ENCODE measurements around the gene PPM1E. TPM values are rescaled to one million over a fixed set of nuclear protein-coding genes. Genes with fewer than 3 reads are reported as not detected.

PPM1E gene
- polyA plus RNA-seq, 1 donor (not counting 4 experiments of a cell fraction or from before 2014, with no cell fraction given): not detected

GRCh38 chr17:58755269-58755576 is 431 bp upstream of the PPM1E start:
- Histone ChIP-seq H3K27ac (ENCODE audit: control insufficient read depth, insufficient read depth, low read length) (no peak overlapping the region), H3K9me1 (ENCODE audit: control insufficient read depth, extremely low read depth, insufficient read depth, low read length) (no peaks in the 10 kb centered on the region), H3K9me3 (ENCODE audit: control insufficient read depth, low read depth, low read length) (no peaks in the 10 kb centered on the region), H3K9ac (ENCODE audit: control insufficient read depth, extremely low read depth, insufficient read depth, low read length) (no peak overlapping the region), H3K79me2 (ENCODE audit: control insufficient read depth, insufficient read depth, low read length) (no peaks in the 10 kb centered on the region), H3K36me3 (ENCODE audit: control insufficient read depth in 2 of 2, extremely low read depth in 1 of 2, insufficient read depth in 2 of 2, low read length in 2 of 2) (no peaks in the 10 kb centered on the region), H2AFZ (ENCODE audit: control insufficient read depth, low read length) (no peak overlapping the region), H3K4me3 (ENCODE audit: control insufficient read depth in 2 of 3, extremely low read depth in 1 of 3, insufficient read depth in 2 of 3, low read depth in 1 of 3, low read length in 3 of 3) (peak overlapping the region in 2 of 3 experiments; percentile 36 to 67), H3K27me3 (ENCODE audit: control insufficient read depth, extremely low read depth, insufficient read depth, low read length) (peaks cover 38% of the 10 kb centered on the region), H3K4me2 (ENCODE audit: control insufficient read depth, extremely low read depth, insufficient read depth, low read depth, low read length) (peak overlapping the region; percentile 51), H3K4me1 (ENCODE audit: control insufficient read depth, extremely low read depth, insufficient read depth, low read length) (peaks cover 11% of the 10 kb centered on the region), H4K20me1 (ENCODE audit: control insufficient read depth, extremely low read depth, insufficient read depth, low read length) (no peaks in the 10 kb centered on the region)
- DNase-seq (ENCODE audit: low read depth, low spot score) (no peak), FAIRE-seq (no peak)
- dilution Hi-C loops (cut with MboI; ENCODE audit: extremely low pct_ligation_motif_present, low sequenced_read_pairs): no loop called here
- TF ChIP-seq EZH2 (IDR thresholded peaks at IDR 0.05; ENCODE audit: low read length) (no peak), CTCF (optimal IDR thresholded peaks at IDR 0.05 in 1 of 3, IDR thresholded peaks at IDR 0.05 in 1 of 3, conservative IDR thresholded peaks at IDR 0.05 in 1 of 3; ENCODE audit: extremely low read depth in 1 of 3, insufficient read depth in 2 of 3, low read length in 3 of 3) (no peak)

GRCh38 chr17:58756246-58757161 is 850 bp downstream of the PPM1E start:
- TF ChIP-seq CTCF (optimal IDR thresholded peaks at IDR 0.05 in 1 of 3, IDR thresholded peaks at IDR 0.05 in 1 of 3, conservative IDR thresholded peaks at IDR 0.05 in 1 of 3; ENCODE audit: extremely low read depth in 1 of 3, insufficient read depth in 2 of 3, low read length in 3 of 3): no peak
- peak; percentile 95 for TF ChIP-seq EZH2 (IDR thresholded peaks at IDR 0.05; ENCODE audit: low read length)
- no peaks in the 10 kb centered on the region for H3K79me2 ChIP-seq (ENCODE audit: control insufficient read depth, insufficient read depth, low read length)
- dilution Hi-C loops (cut with MboI; ENCODE audit: extremely low pct_ligation_motif_present, low sequenced_read_pairs): no loop called here
- H3K4me1 ChIP-seq (ENCODE audit: control insufficient read depth, extremely low read depth, insufficient read depth, low read length): peaks cover 11% of the 10 kb centered on the region
- H3K36me3 ChIP-seq (ENCODE audit: control insufficient read depth in 2 of 2, extremely low read depth in 1 of 2, insufficient read depth in 2 of 2, low read length in 2 of 2): no peaks in the 10 kb centered on the region
- FAIRE-seq (no peak), DNase-seq (ENCODE audit: low read depth, low spot score) (no peak)
- peak overlapping the region; percentile 36 to 67 (median 61) for H3K4me3 ChIP-seq (ENCODE audit: control insufficient read depth in 2 of 3, extremely low read depth in 1 of 3, insufficient read depth in 2 of 3, low read depth in 1 of 3, low read length in 3 of 3)
- H3K9me1 ChIP-seq (ENCODE audit: control insufficient read depth, extremely low read depth, insufficient read depth, low read length): no peaks in the 10 kb centered on the region
- no peak overlapping the region for H3K9ac ChIP-seq (ENCODE audit: control insufficient read depth, extremely low read depth, insufficient read depth, low read length)
- no peak overlapping the region for H3K27ac ChIP-seq (ENCODE audit: control insufficient read depth, insufficient read depth, low read length)
- H2AFZ ChIP-seq (ENCODE audit: control insufficient read depth, low read length): no peak overlapping the region
- H3K27me3 ChIP-seq (ENCODE audit: control insufficient read depth, extremely low read depth, insufficient read depth, low read length): peaks cover 39% of the 10 kb centered on the region
- H3K9me3 ChIP-seq (ENCODE audit: control insufficient read depth, low read depth, low read length): no peaks in the 10 kb centered on the region
- H4K20me1 ChIP-seq (ENCODE audit: control insufficient read depth, extremely low read depth, insufficient read depth, low read length): no peaks in the 10 kb centered on the region
- peak overlapping the region; percentile 51 for H3K4me2 ChIP-seq (ENCODE audit: control insufficient read depth, extremely low read depth, insufficient read depth, low read depth, low read length)

All from keratinocyte (primary cell).